ENCODE data around the gene CHCHD3. TPM values are rescaled to one million over a fixed set of nuclear protein-coding genes. Genes with fewer than 3 reads are reported as not detected.

CHCHD3 gene
- total RNA-seq, 3 donors from 2014 or later = 52.1 to 59.4 (median 53.1) TPM

DNA sequence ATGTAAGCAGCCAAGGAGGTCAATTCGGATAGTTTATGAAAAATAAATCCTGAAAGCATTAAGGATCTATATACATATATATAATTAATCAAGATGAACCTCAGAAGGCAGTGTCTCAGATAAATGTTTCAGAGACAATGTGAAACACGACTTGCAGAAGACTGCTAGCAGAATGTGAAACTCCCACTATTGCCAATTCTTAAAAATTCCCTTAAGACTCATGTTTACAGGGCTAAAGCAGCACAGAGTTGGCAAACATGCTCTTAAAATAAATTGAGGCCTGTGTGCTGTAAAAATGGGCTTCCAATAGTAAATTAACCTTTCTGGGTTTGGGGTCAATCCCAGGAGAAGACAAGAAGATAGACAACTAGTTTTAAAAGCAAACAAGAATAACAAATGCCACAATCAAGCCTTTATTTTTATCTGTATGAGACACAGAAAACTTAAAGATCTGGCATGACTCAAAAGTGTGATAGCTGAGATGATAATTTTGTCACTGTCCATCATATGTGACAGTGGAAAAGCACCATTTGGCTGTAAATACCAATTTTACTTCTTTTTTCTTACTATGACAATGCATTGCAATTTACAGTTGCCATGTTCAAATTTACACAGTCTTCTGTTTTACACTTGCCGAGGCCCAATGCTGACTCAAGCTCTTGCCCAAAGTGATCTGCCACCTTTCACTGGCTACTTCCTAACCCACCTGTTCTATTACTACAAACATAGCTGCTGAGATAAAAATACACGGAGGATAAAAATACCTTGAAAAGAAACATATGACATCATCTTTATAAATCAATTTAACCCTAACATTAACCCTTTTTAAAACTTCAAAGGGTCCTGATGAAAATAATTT, 78.6 kb downstream of the CHCHD3 start:
- no peak for DNase-seq (ENCODE audit: low spot score in 2 of 2)
- TF ChIP-seq POLR2A (IDR thresholded peaks at IDR 0.05) = no peak
- TF ChIP-seq CTCF (IDR thresholded peaks at IDR 0.05) = no peak
- TF ChIP-seq POLR2AphosphoS5 (IDR thresholded peaks at IDR 0.05) = no peak

GRCh38 chr7:133001727-133002126, 80.2 kb downstream of the CHCHD3 start:
- Histone ChIP-seq H3K36me3 (no peaks in the 10 kb centered on the region), H3K27me3 (no peaks in the 10 kb centered on the region), H3K27ac (no peak overlapping the region), H3K4me3 (no peak overlapping the region), H3K4me1 (no peaks in the 10 kb centered on the region), H3K9me3 (no peaks in the 10 kb centered on the region)
- intact Hi-C loops (cut with DNase I; ENCODE audit: low total_unique reads) = no loop called here
- no peak for DNase-seq (ENCODE audit: low spot score in 2 of 2)
- TF ChIP-seq POLR2A (IDR thresholded peaks at IDR 0.05) (no peak), CTCF (IDR thresholded peaks at IDR 0.05) (no peak), POLR2AphosphoS5 (IDR thresholded peaks at IDR 0.05) (no peak)

More for the DNA sequence above, 78.6 kb downstream of the CHCHD3 start:
- intact Hi-C loops (cut with DNase I; ENCODE audit: low total_unique reads) = no loop called here
- no peak overlapping the region for H3K4me3 ChIP-seq
- no peaks in the 10 kb centered on the region for H3K36me3 ChIP-seq
- no peaks in the 10 kb centered on the region for H3K4me1 ChIP-seq
- no peaks in the 10 kb centered on the region for H3K9me3 ChIP-seq
- no peaks in the 10 kb centered on the region for H3K27me3 ChIP-seq
- no peak overlapping the region for H3K27ac ChIP-seq

DNA sequence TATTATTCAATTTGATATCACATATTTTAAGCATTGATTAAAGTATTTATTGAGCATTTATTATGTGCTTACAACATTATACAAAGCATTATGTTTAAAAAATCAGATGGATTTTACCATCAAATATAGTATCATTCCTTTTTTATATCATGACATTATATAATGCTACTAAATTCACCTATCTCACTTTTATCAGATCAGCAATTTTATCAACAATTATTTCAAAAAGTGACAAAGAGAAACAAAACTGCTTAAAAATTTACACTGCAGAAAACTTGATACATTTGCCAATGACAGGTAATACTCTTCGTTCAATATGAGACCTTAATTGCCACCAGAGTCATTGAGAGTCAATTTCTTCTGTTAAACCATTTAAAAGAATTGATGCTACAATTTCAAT, 82.0 kb downstream of the CHCHD3 start:
- TF ChIP-seq POLR2A (IDR thresholded peaks at IDR 0.05) = no peak
- no peak for TF ChIP-seq POLR2AphosphoS5 (IDR thresholded peaks at IDR 0.05)
- TF ChIP-seq CTCF (IDR thresholded peaks at IDR 0.05) = no peak
- H3K27me3 ChIP-seq = no peaks in the 10 kb centered on the region
- H3K36me3 ChIP-seq = no peaks in the 10 kb centered on the region
- DNase-seq (ENCODE audit: low spot score in 2 of 2) = no peak
- intact Hi-C loops (cut with DNase I; ENCODE audit: low total_unique reads) = no loop called here
- H3K4me3 ChIP-seq = no peak overlapping the region
- H3K4me1 ChIP-seq = no peaks in the 10 kb centered on the region
- no peaks in the 10 kb centered on the region for H3K9me3 ChIP-seq
- no peak overlapping the region for H3K27ac ChIP-seq

DNA sequence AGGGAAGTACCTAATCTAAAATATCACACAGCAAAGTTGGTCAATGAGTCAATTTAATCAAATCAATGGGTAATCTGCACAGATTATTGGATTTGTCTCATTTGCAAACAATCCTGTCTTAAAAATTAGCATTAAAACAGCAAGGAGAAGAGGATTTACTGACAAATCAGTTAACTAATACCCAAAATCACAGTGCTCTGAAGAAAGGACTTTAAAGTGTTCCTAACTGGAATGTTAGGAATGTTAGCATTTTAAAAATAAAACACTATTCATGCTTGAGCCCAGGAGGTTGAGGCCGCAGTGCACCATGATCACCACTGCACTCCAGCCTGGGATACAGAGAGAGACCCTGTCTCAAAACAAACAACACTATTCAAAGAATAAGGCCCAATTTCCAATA, 83.1 kb downstream of the CHCHD3 start:
- DNase-seq (ENCODE audit: low spot score in 2 of 2) = no peak
- H3K4me3 ChIP-seq = no peak overlapping the region
- no peaks in the 10 kb centered on the region for H3K9me3 ChIP-seq
- no peaks in the 10 kb centered on the region for H3K4me1 ChIP-seq
- intact Hi-C loops (cut with DNase I; ENCODE audit: low total_unique reads) = no loop called here
- no peak overlapping the region for H3K27ac ChIP-seq
- H3K36me3 ChIP-seq = no peaks in the 10 kb centered on the region
- TF ChIP-seq POLR2AphosphoS5 (IDR thresholded peaks at IDR 0.05) (no peak), CTCF (IDR thresholded peaks at IDR 0.05) (no peak), POLR2A (IDR thresholded peaks at IDR 0.05) (no peak)
- H3K27me3 ChIP-seq = no peaks in the 10 kb centered on the region

GRCh38 chr7:132997505-132997904, 84.4 kb downstream of the CHCHD3 start:
- Histone ChIP-seq H3K27ac (no peak overlapping the region), H3K4me1 (no peaks in the 10 kb centered on the region), H3K4me3 (no peak overlapping the region), H3K27me3 (no peaks in the 10 kb centered on the region), H3K36me3 (no peaks in the 10 kb centered on the region), H3K9me3 (no peaks in the 10 kb centered on the region)
- no peak for TF ChIP-seq POLR2A (IDR thresholded peaks at IDR 0.05)
- TF ChIP-seq POLR2AphosphoS5 (IDR thresholded peaks at IDR 0.05) = no peak
- no peak for TF ChIP-seq CTCF (IDR thresholded peaks at IDR 0.05)
- no peak for DNase-seq (ENCODE audit: low spot score in 2 of 2)
- intact Hi-C loops (cut with DNase I; ENCODE audit: low total_unique reads) = no loop called here

Measured in breast epithelium (tissue), 4 donors.